CD14-positive monocyte (primary cell): ENCODE data around the gene RAB39B. TPM values are rescaled to one million over a fixed set of nuclear protein-coding genes. Genes with fewer than 3 reads are reported as not detected.
A peak's percentile ranks its signal among the peaks of the same experiment; 100 is the strongest.

Experiments used
- DNase-seq, 3 donors: peaks; one replicate each; pipeline ENCODE4 v3.0.0-alpha.2; 2011 to 2022
- H2AFZ ChIP-seq: 2 replicates; pipeline ENCODE4 v1.6.0; 2012; ENCODE audit warnings: mild to moderate bottlenecking, low read depth, low read length, inconsistent platforms; ENCODE audit not compliant: insufficient read depth, poor library complexity, severe bottlenecking
- H3K27ac ChIP-seq, 2 donors: 1 replicate in 1 of 2; 2 replicates in 1 of 2; pipeline ENCODE4 v1.5.1; 2012 to 2013; ENCODE audit warnings: low read length in 2 of 2, control low read depth in 1 of 2, inconsistent platforms in 1 of 2, low read depth in 1 of 2, mild to moderate bottlenecking in 1 of 2
- H3K27me3 ChIP-seq, 2 donors: one replicate each; pipeline versions ENCODE4 v1.6.0 to v1.6.1; 2011 to 2013; ENCODE audit warnings: low read length in 2 of 2; ENCODE audit not compliant: control insufficient read depth in 2 of 2, insufficient read depth in 2 of 2
- H3K36me3 ChIP-seq, 2 donors: replicated peaks in 1 of 2; 1 replicate in 1 of 2; 2 replicates in 1 of 2; pipeline versions ENCODE4 v1.5.1 to v1.6.1; 2012 to 2013; ENCODE audit warnings: low read length in 2 of 2, control low read depth in 1 of 2, inconsistent platforms in 1 of 2, mild to moderate bottlenecking in 1 of 2; ENCODE audit not compliant: insufficient read depth in 2 of 2, control insufficient read depth in 1 of 2
- H3K4me1 ChIP-seq, 2 donors: 1 replicate in 1 of 2; 2 replicates in 1 of 2; pipeline versions ENCODE4 v1.5.1 to v1.6.1; 2012 to 2013; ENCODE audit warnings: low read length in 2 of 2, control low read depth in 1 of 2, inconsistent platforms in 1 of 2, mild to moderate bottlenecking in 1 of 2, moderate library complexity in 1 of 2; ENCODE audit not compliant: insufficient read depth in 2 of 2, control insufficient read depth in 1 of 2
- H3K4me2 ChIP-seq: replicated peaks from 2 replicates; pipeline ENCODE3; 2012; ENCODE audit warnings: low read length, moderate library complexity, mild to moderate bottlenecking; ENCODE audit not compliant: poor library complexity, severe bottlenecking; ENCODE audit errors: extremely low read depth
- H3K4me3 ChIP-seq, 3 experiments: fragments of 200-600 bp in 1 of 3; sonication (generic) in 1 of 3; replicated peaks in 1 of 3; 1 replicate in 2 of 3; 2 replicates in 1 of 3; pipeline ENCODE4 v1.5.1; 2011 to 2013; ENCODE audit warnings: low read length in 3 of 3, mild to moderate bottlenecking in 3 of 3, control low read depth in 2 of 3, low read depth in 2 of 3, inconsistent platforms in 1 of 3, moderate library complexity in 1 of 3
- H3K79me2 ChIP-seq: 2 replicates; pipeline ENCODE4 v1.6.0; 2012; ENCODE audit warnings: mild to moderate bottlenecking, control low read depth, inconsistent platforms, low read length, moderate library complexity; ENCODE audit not compliant: insufficient read depth
- H3K9ac ChIP-seq: 2 replicates; pipeline ENCODE4 v1.6.0; 2017; ENCODE audit warnings: low read length, mild to moderate bottlenecking; ENCODE audit not compliant: insufficient read depth, poor library complexity, severe bottlenecking
- H3K9me3 ChIP-seq, 2 donors: replicated peaks in 1 of 2; 1 replicate in 1 of 2; 2 replicates in 1 of 2; pipeline versions ENCODE4 v1.5.1 to v1.6.1; 2012 to 2013; ENCODE audit warnings: low read length in 2 of 2, control low read depth in 1 of 2; ENCODE audit not compliant: control insufficient read depth in 1 of 2, insufficient read depth in 1 of 2
- H4K20me1 ChIP-seq: 2 replicates; pipeline ENCODE4 v1.6.0; 2012; ENCODE audit warnings: mild to moderate bottlenecking, low read length, control low read depth, moderate library complexity; ENCODE audit not compliant: insufficient read depth
- H3K27ac Mint-ChIP-seq, 7 donors: one replicate each; pipeline ENCODE4 v1.8.0; 2020; ENCODE audit warnings: mild to moderate bottlenecking in 7 of 7, mixed read lengths in 7 of 7, moderate library complexity in 6 of 7, inconsistent platforms in 2 of 7
- H3K27me3 Mint-ChIP-seq, 3 donors: one replicate each; pipeline ENCODE4 v1.8.0; 2021 to 2022; ENCODE audit warnings: low read depth in 3 of 3, mild to moderate bottlenecking in 3 of 3, mixed read lengths in 3 of 3, moderate library complexity in 3 of 3, inconsistent platforms in 1 of 3
- H3K36me3 Mint-ChIP-seq, 2 donors: one replicate each; pipeline ENCODE4 v1.8.0; 2020; ENCODE audit warnings: mixed read lengths in 2 of 2, inconsistent platforms in 1 of 2, mild to moderate bottlenecking in 1 of 2
- H3K4me1 Mint-ChIP-seq: one replicate; pipeline ENCODE4 v1.8.0; 2020; ENCODE audit warnings: mild to moderate bottlenecking, mixed read lengths
- H3K4me3 Mint-ChIP-seq, 2 donors: one replicate each; pipeline ENCODE4 v1.8.0; 2020; ENCODE audit warnings: mild to moderate bottlenecking in 2 of 2, mixed read lengths in 2 of 2, moderate library complexity in 1 of 2
- H3K9me3 Mint-ChIP-seq, 7 donors: one replicate each; pipeline ENCODE4 v1.8.0; 2020 to 2022; ENCODE audit warnings: mixed read lengths in 7 of 7, mild to moderate bottlenecking in 6 of 7, moderate library complexity in 6 of 7, inconsistent platforms in 2 of 7
- WGBS: methylation state at CpG from one replicate; pipeline ENCODE4 v1.1.5; 2013; ENCODE audit warnings: missing lambda C conversion rate; ENCODE audit not compliant: insufficient coverage; 5-methylcytosine and 5-hydroxymethylcytosine counted together
- intact Hi-C, 2 donors: fragments of 100-400 bp; cut with micrococcal nuclease; formaldehyde crosslinking; loops; one replicate each; pipeline versions ENCODE4 v1.15.0 to v1.15.1; 2023
- polyA minus RNA-seq: library from RNA; depleted of rRNA, polyadenylated mRNA; stranded (reverse); fragments of >200 nt; gene quantifications from 2 replicates; pipeline ENCODE4 v1.2.3, GENCODE V29; 2012
- polyA plus RNA-seq, 3 donors: library from polyadenylated mRNA; depleted of rRNA in 1 of 3; unstranded in 2 of 3; stranded (reverse) in 1 of 3; fragments of 300-500 nt in 2 of 3; fragments of >200 nt in 1 of 3; fragmentation: Illumina TruSeq in 2 of 3; gene quantifications; 1 replicate in 2 of 3; 2 replicates in 1 of 3; pipeline ENCODE4 v1.2.3, GENCODE V29; 2012 to 2021
- total RNA-seq, 12 experiments: library from RNA in 1 of 12; stranded (reverse) in 1 of 12; fragments of 120-200 nt in 1 of 12; gene quantifications; one replicate each; pipeline ENCODE4 v1.2.4 and lab custom pipeline; 2013 to 2026; ENCODE audit warnings: mixed read lengths in 6 of 12, inconsistent platforms in 1 of 12
- TF ChIP-seq, protein P1 (sequence below): fragments of 200-600 bp; IDR thresholded peaks from one replicate; pipeline ENCODE4 v1.8.0; 2022; ENCODE audit warnings: antibody characterized with exemption, mild to moderate bottlenecking

The RAB39B gene, protein sequence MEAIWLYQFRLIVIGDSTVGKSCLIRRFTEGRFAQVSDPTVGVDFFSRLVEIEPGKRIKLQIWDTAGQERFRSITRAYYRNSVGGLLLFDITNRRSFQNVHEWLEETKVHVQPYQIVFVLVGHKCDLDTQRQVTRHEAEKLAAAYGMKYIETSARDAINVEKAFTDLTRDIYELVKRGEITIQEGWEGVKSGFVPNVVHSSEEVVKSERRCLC
- total RNA-seq (2013): 0.54 TPM
- polyA plus RNA-seq (under 1 TPM; 0.20 to 0.41 (median 0.25) TPM), polyA minus RNA-seq (0.16 and 0.28 TPM in 2 replicates), total RNA-seq (lab: John Stamatoyannopoulos, UW) (0.50 to 3.4 (median 1.0) reads per million in 11 experiments)

DNA sequence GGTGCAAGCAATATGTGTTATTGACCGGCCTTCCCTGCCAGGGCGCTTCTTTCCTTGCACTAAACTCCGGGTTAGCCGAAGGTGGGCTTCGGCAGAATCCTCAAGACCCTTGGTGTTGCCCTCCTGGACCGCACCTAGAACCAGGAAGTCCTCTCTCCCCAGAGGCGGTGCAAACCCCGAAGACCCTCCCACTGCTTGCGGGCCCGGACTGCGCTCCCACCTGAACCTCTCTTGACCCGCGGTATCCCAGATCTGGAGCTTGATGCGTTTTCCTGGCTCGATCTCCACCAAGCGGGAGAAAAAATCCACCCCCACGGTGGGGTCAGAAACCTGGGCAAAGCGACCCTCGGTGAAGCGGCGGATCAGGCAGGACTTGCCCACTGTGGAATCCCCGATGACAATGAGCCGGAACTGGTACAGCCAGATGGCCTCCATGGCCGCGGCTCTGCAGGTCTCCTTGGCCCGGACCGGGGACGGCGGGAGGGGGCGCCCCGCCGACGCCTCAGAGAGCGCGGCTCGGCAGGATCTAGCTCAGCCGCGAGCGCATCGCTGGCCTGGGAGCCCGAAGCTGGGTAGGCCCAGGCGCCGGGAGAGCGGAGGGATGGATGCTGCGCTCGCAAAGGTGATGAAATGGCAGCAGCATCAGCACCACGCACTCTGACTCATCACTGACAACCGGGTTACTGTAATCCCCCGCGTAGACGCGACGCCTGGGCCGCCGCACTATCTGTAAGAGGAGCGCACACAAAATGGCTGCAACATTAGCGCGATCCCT lies at the start of gene RAB39B:
Gene RAB39B (minus strand): TSS at position 638 of the 775 bp plus-strand sequence. CDS start 203 bp downstream, at position 435.
- H3K4me3 Mint-ChIP-seq: peak within 1 kb of the TSS; percentile 54 to 75
- intact Hi-C loops: no loop called here
- peak within 1 kb of the TSS in 3 of 7 donors; percentile 11 to 42 (median 30) for H3K27ac Mint-ChIP-seq
- H3K9me3 Mint-ChIP-seq: peaks cover 0 to 2% (median 0%) of the 10 kb centered on the region in 7 donors
- Histone ChIP-seq H3K4me3 (peak within 1 kb of the TSS; percentile 3 to 64 (median 21)), H3K27me3 (no peaks in the 10 kb centered on the region), H3K9me3 (no peaks in the 10 kb centered on the region), H3K9ac (no peak within 1 kb of the TSS), H4K20me1 (no peaks in the 10 kb centered on the region), H3K36me3 (no peaks in the 10 kb centered on the region), H2AFZ (peak within 1 kb of the TSS; percentile 80), H3K4me2 (peak within 1 kb of the TSS; percentile 61), H3K4me1 (peaks cover 9 to 23% of the 10 kb centered on the region in 2 donors), H3K27ac (no peak within 1 kb of the TSS), H3K79me2 (no peaks in the 10 kb centered on the region)
- no peaks in the 10 kb centered on the region for H3K36me3 Mint-ChIP-seq
- TF ChIP-seq, protein P1, sequence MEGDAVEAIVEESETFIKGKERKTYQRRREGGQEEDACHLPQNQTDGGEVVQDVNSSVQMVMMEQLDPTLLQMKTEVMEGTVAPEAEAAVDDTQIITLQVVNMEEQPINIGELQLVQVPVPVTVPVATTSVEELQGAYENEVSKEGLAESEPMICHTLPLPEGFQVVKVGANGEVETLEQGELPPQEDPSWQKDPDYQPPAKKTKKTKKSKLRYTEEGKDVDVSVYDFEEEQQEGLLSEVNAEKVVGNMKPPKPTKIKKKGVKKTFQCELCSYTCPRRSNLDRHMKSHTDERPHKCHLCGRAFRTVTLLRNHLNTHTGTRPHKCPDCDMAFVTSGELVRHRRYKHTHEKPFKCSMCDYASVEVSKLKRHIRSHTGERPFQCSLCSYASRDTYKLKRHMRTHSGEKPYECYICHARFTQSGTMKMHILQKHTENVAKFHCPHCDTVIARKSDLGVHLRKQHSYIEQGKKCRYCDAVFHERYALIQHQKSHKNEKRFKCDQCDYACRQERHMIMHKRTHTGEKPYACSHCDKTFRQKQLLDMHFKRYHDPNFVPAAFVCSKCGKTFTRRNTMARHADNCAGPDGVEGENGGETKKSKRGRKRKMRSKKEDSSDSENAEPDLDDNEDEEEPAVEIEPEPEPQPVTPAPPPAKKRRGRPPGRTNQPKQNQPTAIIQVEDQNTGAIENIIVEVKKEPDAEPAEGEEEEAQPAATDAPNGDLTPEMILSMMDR: no peak
- H3K4me1 Mint-ChIP-seq: peaks cover 15% of the 10 kb centered on the region
- peaks cover 0 to 2% (median 0%) of the 10 kb centered on the region in 3 donors for H3K27me3 Mint-ChIP-seq
- peak; percentile 29 to 70 (median 52) for DNase-seq
- WGBS: 2% methylated on average over 33 of the region's 58 CpGs

DNA sequence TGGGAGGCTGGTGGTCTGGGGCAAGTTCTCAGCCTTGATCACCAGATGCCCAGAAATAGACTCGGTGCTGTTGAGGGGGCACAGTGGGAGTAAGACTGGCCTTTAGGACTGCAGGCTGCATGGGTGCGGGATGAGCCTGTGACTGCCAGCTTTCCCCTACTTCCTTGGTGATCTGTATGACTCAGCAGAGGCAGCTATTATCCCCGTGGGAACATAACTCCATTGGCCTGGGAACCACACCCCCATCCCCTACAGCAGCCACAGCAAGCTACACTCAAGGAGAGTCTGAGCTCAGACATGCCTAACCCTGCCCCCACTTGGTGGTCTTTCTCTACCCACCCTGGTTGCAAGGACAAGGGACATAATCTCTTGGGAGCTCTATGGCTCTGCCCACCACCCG lies 49.5 kb upstream of the RAB39B start:
- Mint-ChIP-seq H3K27ac (no peak overlapping the region), H3K27me3 (no peaks in the 10 kb centered on the region), H3K4me3 (no peak overlapping the region), H3K9me3 (peaks cover 6 to 16% (median 11%) of the 10 kb centered on the region in 7 donors), H3K4me1 (no peaks in the 10 kb centered on the region), H3K36me3 (peaks cover 0 to 2% of the 10 kb centered on the region in 2 donors)
- WGBS: 100% methylated on average over 2 of the region's 4 CpGs
- Histone ChIP-seq H4K20me1 (no peaks in the 10 kb centered on the region), H3K27me3 (no peaks in the 10 kb centered on the region), H3K79me2 (no peaks in the 10 kb centered on the region), H3K4me2 (no peak overlapping the region), H3K9me3 (peaks cover 0 to 7% of the 10 kb centered on the region in 2 donors), H3K4me3 (no peak overlapping the region), H2AFZ (no peak overlapping the region), H3K9ac (no peak overlapping the region), H3K36me3 (no peaks in the 10 kb centered on the region), H3K4me1 (no peaks in the 10 kb centered on the region), H3K27ac (no peak overlapping the region)
- DNase-seq: no peak
- intact Hi-C loops: no loop called here
- TF ChIP-seq, protein P1: no peak
